ENCODE data around the gene NME7.

The NME7 gene

GRCh38 chr1:169092399-169092798, 275.2 kb downstream of the NME7 start:
- no peak for TF ChIP-seq CTCF (IDR thresholded peaks at IDR 0.05; ENCODE audit: insufficient read depth, low read length, poor library complexity, severe bottlenecking)
- DNase-seq (ENCODE audit: extremely low read depth, insufficient read length): no peak
- H3K36me3 ChIP-seq (ENCODE audit: control insufficient read depth, insufficient read depth, low read length): no peaks in the 10 kb centered on the region
- H3K4me3 ChIP-seq (replicated peaks; ENCODE audit: low read depth, low read length): no peak overlapping the region
- no peaks in the 10 kb centered on the region for H3K27me3 ChIP-seq (replicated peaks; ENCODE audit: control insufficient read depth, insufficient read depth, low read length)

GRCh38 chr1:169091480-169091941, 276.1 kb downstream of the NME7 start:
- no peak overlapping the region for H3K4me3 ChIP-seq (replicated peaks; ENCODE audit: low read depth, low read length)
- no peaks in the 10 kb centered on the region for H3K36me3 ChIP-seq (ENCODE audit: control insufficient read depth, insufficient read depth, low read length)
- H3K27me3 ChIP-seq (replicated peaks; ENCODE audit: control insufficient read depth, insufficient read depth, low read length): no peaks in the 10 kb centered on the region
- TF ChIP-seq CTCF (IDR thresholded peaks at IDR 0.05; ENCODE audit: insufficient read depth, low read length, poor library complexity, severe bottlenecking): no peak
- DNase-seq (ENCODE audit: extremely low read depth, insufficient read length): peak; percentile 55

GRCh38 chr1:169090900-169091311, 276.7 kb downstream of the NME7 start:
- no peak for TF ChIP-seq CTCF (IDR thresholded peaks at IDR 0.05; ENCODE audit: insufficient read depth, low read length, poor library complexity, severe bottlenecking)
- H3K4me3 ChIP-seq (replicated peaks; ENCODE audit: low read depth, low read length): no peak overlapping the region
- no peaks in the 10 kb centered on the region for H3K36me3 ChIP-seq (ENCODE audit: control insufficient read depth, insufficient read depth, low read length)
- no peaks in the 10 kb centered on the region for H3K27me3 ChIP-seq (replicated peaks; ENCODE audit: control insufficient read depth, insufficient read depth, low read length)
- DNase-seq (ENCODE audit: extremely low read depth, insufficient read length): no peak

- Histone ChIP-seq H3K36me3 (ENCODE audit: control insufficient read depth, insufficient read depth, low read length) (no peaks in the 10 kb centered on the region), H3K4me3 (replicated peaks; ENCODE audit: low read depth, low read length) (no peak overlapping the region), H3K27me3 (replicated peaks; ENCODE audit: control insufficient read depth, insufficient read depth, low read length) (no peaks in the 10 kb centered on the region)
- DNase-seq (ENCODE audit: extremely low read depth, insufficient read length): peak; percentile 19
- TF ChIP-seq CTCF (IDR thresholded peaks at IDR 0.05; ENCODE audit: insufficient read depth, low read length, poor library complexity, severe bottlenecking): no peak
These were observed 277.2 kb downstream of the NME7 start for GRCh38 chr1:169090308-169090899.

GRCh38 chr1:169089776-169090175, 277.8 kb downstream of the NME7 start:
- Histone ChIP-seq H3K27me3 (replicated peaks; ENCODE audit: control insufficient read depth, insufficient read depth, low read length) (no peaks in the 10 kb centered on the region), H3K4me3 (replicated peaks; ENCODE audit: low read depth, low read length) (no peak overlapping the region), H3K36me3 (ENCODE audit: control insufficient read depth, insufficient read depth, low read length) (no peaks in the 10 kb centered on the region)
- no peak for DNase-seq (ENCODE audit: extremely low read depth, insufficient read length)
- TF ChIP-seq CTCF (IDR thresholded peaks at IDR 0.05; ENCODE audit: insufficient read depth, low read length, poor library complexity, severe bottlenecking): no peak

GRCh38 chr1:169087876-169088275, 279.7 kb downstream of the NME7 start:
- TF ChIP-seq CTCF (IDR thresholded peaks at IDR 0.05; ENCODE audit: insufficient read depth, low read length, poor library complexity, severe bottlenecking): no peak
- no peaks in the 10 kb centered on the region for H3K36me3 ChIP-seq (ENCODE audit: control insufficient read depth, insufficient read depth, low read length)
- no peak overlapping the region for H3K4me3 ChIP-seq (replicated peaks; ENCODE audit: low read depth, low read length)
- no peak for DNase-seq (ENCODE audit: extremely low read depth, insufficient read length)
- no peaks in the 10 kb centered on the region for H3K27me3 ChIP-seq (replicated peaks; ENCODE audit: control insufficient read depth, insufficient read depth, low read length)
